A549 (cell line): Measurements from ENCODE around the gene TMTC2. TPM values are rescaled to one million over a fixed set of nuclear protein-coding genes. Genes with fewer than 3 reads are reported as not detected.

Experiments
- ATAC-seq, 2 experiments: fragments of 200-7000 bp in 1 of 2; fragments of >200 bp in 1 of 2; cut with Nextera tagmentation in 1 of 2; cut with Tn5 transposase in 1 of 2; 3 replicates each; pipeline versions ENCODE4 v1.8.0 to v1.9.1; 2018 to 2020; ENCODE audit warnings: mild to moderate bottlenecking in 1 of 2, moderate library complexity in 1 of 2
- CTCF ChIA-PET: fragments of 300-600 bp; sonication (Branson Sonifier 250); formaldehyde crosslinking; extraction: SDS; loops from one replicate; lab custom pipeline; 2021; ENCODE audit warnings: antibody characterized with exemption, inconsistent platforms; lab: Yijun Ruan, JAX
- POLR2A ChIA-PET: fragments of 350-600 bp; formaldehyde crosslinking; extraction: SDS; loops from one replicate; lab custom pipeline; 2021; ENCODE audit warnings: antibody characterized with exemption, inconsistent platforms; lab: Yijun Ruan, JAX
- DNase-seq, 2 experiments: peaks; one replicate each; pipeline versions ENCODE4 v3.0.0 to v3.0.0-alpha.2; 2011 to 2016; ENCODE audit warnings: low read depth in 1 of 2, low spot score in 1 of 2
- FAIRE-seq: peaks from 2 replicates; lab custom pipeline; 2011; peaks lifted over from hg19 to GRCh38; lab: Jason Lieb, UNC
- H3K27ac ChIP-seq, 2 experiments: fragments of >200 bp; sonication (Bioruptor Twin); formaldehyde crosslinking; 3 replicates each; pipeline ENCODE4 v1.5.1; 2016 to 2017
- H3K4me1 ChIP-seq: fragments of >200 bp; sonication (Bioruptor Twin); formaldehyde crosslinking; 3 replicates; pipeline ENCODE4 v1.6.1; 2016
- H3K4me2 ChIP-seq: fragments of >200 bp; sonication (Bioruptor Twin); formaldehyde crosslinking; 3 replicates; pipeline ENCODE4 v1.6.1; 2016
- H3K4me3 ChIP-seq: fragments of >200 bp; sonication (Bioruptor Twin); formaldehyde crosslinking; 3 replicates; pipeline ENCODE4 v1.5.1; 2016
- H3K9me3 ChIP-seq: fragments of >200 bp; sonication (Bioruptor Twin); formaldehyde crosslinking; 3 replicates; pipeline ENCODE4 v1.6.1; 2016
- BCL3 ChIP-seq: fragments of >200 bp; sonication (Bioruptor Twin); formaldehyde crosslinking; IDR thresholded peaks from 3 replicates; pipeline ENCODE4 v1.6.1; 2016
- CHD2 ChIP-seq: fragments of 150-350 bp; IDR thresholded peaks from 2 replicates; pipeline ENCODE4 v1.6.1; 2014; ENCODE audit warnings: low read length; ENCODE audit not compliant: partially characterized antibody
- CTCF ChIP-seq: fragments of >200 bp; sonication (Bioruptor Twin); formaldehyde crosslinking; IDR thresholded peaks from 3 replicates; pipeline ENCODE4 v1.5.1; 2016
- EHF ChIP-seq: fragments of 250-450 bp; sonication (Bioruptor Pico); IDR thresholded peaks from 2 replicates; pipeline ENCODE4 v1.5.0; 2020; ENCODE audit warnings: mild to moderate bottlenecking
- EHMT2 ChIP-seq: fragments of 200-600 bp; sonication (generic); IDR thresholded peaks from 2 replicates; pipeline ENCODE4 v1.6.1; 2016; ENCODE audit warnings: antibody characterized with exemption, low read depth, mild to moderate bottlenecking, moderate library complexity
- ELK1 ChIP-seq: fragments of 150-350 bp; IDR thresholded peaks from 2 replicates; pipeline ENCODE4 v1.6.1; 2014; ENCODE audit warnings: low read depth, mild to moderate bottlenecking, low read length
- FOSL2 ChIP-seq, 2 experiments: fragments of 450-650 bp in 1 of 2; fragments of >200 bp in 1 of 2; sonication (Bioruptor Twin) in 1 of 2; formaldehyde crosslinking; IDR thresholded peaks; 2 replicates each; pipeline versions ENCODE4 v1.5.0 to v1.6.1; 2016 to 2020; ENCODE audit warnings: mild to moderate bottlenecking in 1 of 2, moderate library complexity in 1 of 2
- HMGXB4 ChIP-seq: fragments of 250-450 bp; sonication (Bioruptor Pico); IDR thresholded peaks from 2 replicates; pipeline ENCODE4 v1.5.0; 2021; ENCODE audit warnings: mild to moderate bottlenecking, moderate library complexity, borderline replicate concordance
- HOXB13 ChIP-seq: fragments of 250-450 bp; sonication (Bioruptor Pico); IDR thresholded peaks from 2 replicates; pipeline ENCODE4 v1.5.0; 2020; ENCODE audit warnings: low read depth, mild to moderate bottlenecking, moderate library complexity
- HOXB5 ChIP-seq: fragments of 250-450 bp; sonication (Bioruptor Pico); IDR thresholded peaks from 2 replicates; pipeline ENCODE4 v1.5.0; 2020; ENCODE audit warnings: mild to moderate bottlenecking, moderate library complexity
- JUN ChIP-seq, 2 experiments: fragments of >200 bp; sonication (Bioruptor Twin); formaldehyde crosslinking; IDR thresholded peaks; 2 replicates in 1 of 2; 3 replicates in 1 of 2; pipeline ENCODE4 v1.6.1; 2016 to 2017
- JUNB ChIP-seq: fragments of >200 bp; sonication (Bioruptor Twin); formaldehyde crosslinking; IDR thresholded peaks from 2 replicates; pipeline ENCODE4 v1.6.1; 2016
- KDM5A ChIP-seq: fragments of 200-600 bp; sonication (generic); IDR thresholded peaks from 2 replicates; pipeline ENCODE4 v1.6.1; 2016; ENCODE audit warnings: antibody characterized with exemption, mild to moderate bottlenecking
- MAZ ChIP-seq: fragments of 150-350 bp; IDR thresholded peaks from 2 replicates; pipeline ENCODE4 v1.6.1; 2014; ENCODE audit warnings: antibody characterized with exemption, low read depth, low read length, borderline replicate concordance
- PHF8 ChIP-seq: fragments of 200-600 bp; sonication (generic); IDR thresholded peaks from 2 replicates; pipeline ENCODE4 v1.6.1; 2016; ENCODE audit warnings: low read depth, mild to moderate bottlenecking, antibody characterized with exemption, moderate library complexity, borderline replicate concordance
- RARB ChIP-seq: fragments of 250-450 bp; sonication (Bioruptor Pico); IDR thresholded peaks from 2 replicates; pipeline ENCODE4 v1.8.0; 2021; ENCODE audit warnings: mild to moderate bottlenecking, moderate library complexity
- RFX5 ChIP-seq: fragments of 450-650 bp; IDR thresholded peaks from 2 replicates; pipeline ENCODE4 v1.7.1; 2014; ENCODE audit warnings: antibody characterized with exemption, mild to moderate bottlenecking, moderate library complexity
- SREBF2 ChIP-seq: fragments of 450-650 bp; IDR thresholded peaks from 2 replicates; pipeline ENCODE4 v1.6.1; 2014; ENCODE audit warnings: mild to moderate bottlenecking, moderate library complexity
- TFCP2L1 ChIP-seq: fragments of 250-450 bp; sonication (Bioruptor Pico); IDR thresholded peaks from 2 replicates; pipeline ENCODE4 v1.5.0; 2021; ENCODE audit warnings: mild to moderate bottlenecking
- TP53 ChIP-seq: fragments of 250-450 bp; sonication (Bioruptor Pico); IDR thresholded peaks from 2 replicates; pipeline ENCODE4 v1.5.0; 2021; ENCODE audit warnings: mild to moderate bottlenecking, moderate library complexity
- USF2 ChIP-seq: fragments of 450-650 bp; IDR thresholded peaks from 2 replicates; pipeline ENCODE4 v1.6.1; 2014; ENCODE audit warnings: antibody characterized with exemption
- ZNF302 ChIP-seq: fragments of 250-450 bp; sonication (Bioruptor Pico); IDR thresholded peaks from 2 replicates; pipeline ENCODE4 v1.9.0; 2021; ENCODE audit warnings: inconsistent platforms, mild to moderate bottlenecking, moderate library complexity
- ZSCAN20 ChIP-seq: fragments of 250-450 bp; sonication (Bioruptor Pico); IDR thresholded peaks from 2 replicates; pipeline ENCODE4 v1.8.0; 2022; ENCODE audit warnings: mild to moderate bottlenecking, moderate library complexity
- WGBS: methylation state at CpG from one replicate; pipeline ENCODE4 v1.1.6; 2017; ENCODE audit errors: missing lambda C conversion rate; 5-methylcytosine and 5-hydroxymethylcytosine counted together
- polyA plus RNA-seq, 4 experiments: library from polyadenylated mRNA; depleted of rRNA in 3 of 4; stranded (reverse); fragments of >200 nt; fragmentation: RNase III in 1 of 4; extraction: RNeasy Plus Mini Kit Qiagen cat#74134 plus additional on column Dnase treatment in 1 of 4; gene quantifications; 2 replicates in 3 of 4; 3 replicates in 1 of 4; pipeline ENCODE4 v1.2.3, GENCODE V29; 2011 to 2017
- TF ChIP-seq, protein P1 (sequence below): IDR thresholded peaks from 2 replicates; pipeline ENCODE4 v1.6.1; 2012; ENCODE audit warnings: low read depth, borderline replicate concordance

Gene TMTC2
- polyA plus RNA-seq, 2 of the 4 experiments (the other 2 are of a cell fraction): 1.8 to 5.3 TPM

DNA sequence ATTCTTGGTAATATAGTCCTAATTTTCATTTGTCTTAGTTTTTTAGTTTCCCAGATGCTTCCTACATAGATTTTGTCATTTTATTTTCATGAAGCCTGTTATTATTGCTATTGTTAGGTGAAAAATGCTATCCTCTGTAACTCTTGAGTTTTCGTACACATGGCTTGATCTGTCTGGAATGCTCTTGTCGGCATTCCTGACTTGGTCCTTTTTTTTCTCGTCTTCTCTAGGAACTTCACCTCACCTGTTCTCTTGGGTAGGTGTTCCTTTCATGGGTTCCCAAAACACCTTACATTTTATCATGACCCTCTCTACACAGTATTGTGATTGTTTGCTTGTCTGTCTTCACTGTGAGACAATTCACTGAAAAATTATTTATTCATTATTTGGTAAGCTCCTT is 267.4 kb downstream of the TMTC2 start:
- ChIA-PET POLR2A (no interaction called here), CTCF (no interaction called here)
- no peak overlapping the region for H3K27ac ChIP-seq
- FAIRE-seq: no peak
- no peak for DNase-seq
- no peak overlapping the region for H3K4me2 ChIP-seq
- no peaks in the 10 kb centered on the region for H3K4me1 ChIP-seq
- H3K4me3 ChIP-seq: no peak overlapping the region
- no peaks in the 10 kb centered on the region; the same call in 2 of the 3 replicates for H3K9me3 ChIP-seq
- TF ChIP-seq BCL3 (no peak), JUNB (no peak), TFCP2L1 (CRISPR knock-in tag) (no peak), CTCF (no peak), KDM5A (no peak), PHF8 (no peak), EHF (no peak), USF2 (no peak), HMGXB4 (CRISPR knock-in tag) (no peak), RFX5 (no peak), EHMT2 (no peak)
- no peak for ATAC-seq
- WGBS: 76% methylated on average over 3 of the region's 3 CpGs

GRCh38 chr12:82954572-82954971 is 267.9 kb downstream of the TMTC2 start:
- ATAC-seq (no peak), FAIRE-seq (no peak), DNase-seq (no peak)
- CTCF ChIA-PET: no interaction called here
- Histone ChIP-seq H3K27ac (no peak overlapping the region), H3K4me2 (no peak overlapping the region), H3K4me3 (no peak overlapping the region), H3K9me3 (no peaks in the 10 kb centered on the region; the same call in 2 of the 3 replicates), H3K4me1 (no peaks in the 10 kb centered on the region)
- POLR2A ChIA-PET: no interaction called here
- 69% methylated on average over 2 of the region's 2 CpGs for whole genome bisulfite sequencing
- TF ChIP-seq ZNF302 (CRISPR knock-in tag) (no peak), CTCF (no peak), FOSL2 (IDR thresholded peaks at IDR 0.05) (no peak), FOSL2 (CRISPR knock-in tag; IDR thresholded peaks at IDR 0.05) (no peak), SREBF2 (no peak), MAZ (no peak), BCL3 (no peak), CHD2 (no peak), RARB (CRISPR knock-in tag) (no peak), ZSCAN20 (no peak), USF2 (no peak), TP53 (no peak), JUN (IDR thresholded peaks at IDR 0.05) (no peak), JUNB (no peak), HOXB5 (CRISPR knock-in tag) (no peak), HOXB13 (CRISPR knock-in tag) (no peak), ELK1 (no peak), TFCP2L1 (CRISPR knock-in tag) (no peak)
- TF ChIP-seq, protein P1, sequence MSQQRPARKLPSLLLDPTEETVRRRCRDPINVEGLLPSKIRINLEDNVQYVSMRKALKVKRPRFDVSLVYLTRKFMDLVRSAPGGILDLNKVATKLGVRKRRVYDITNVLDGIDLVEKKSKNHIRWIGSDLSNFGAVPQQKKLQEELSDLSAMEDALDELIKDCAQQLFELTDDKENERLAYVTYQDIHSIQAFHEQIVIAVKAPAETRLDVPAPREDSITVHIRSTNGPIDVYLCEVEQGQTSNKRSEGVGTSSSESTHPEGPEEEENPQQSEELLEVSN: no peak
